ENCODE data around the gene EVI5L. TPM values are rescaled to one million over a fixed set of nuclear protein-coding genes. Genes with fewer than 3 reads are reported as not detected.

Gene EVI5L
- total and polyA plus RNA-seq, 4 donors = 1.4 to 5.0 (median 4.4) TPM

DNA sequence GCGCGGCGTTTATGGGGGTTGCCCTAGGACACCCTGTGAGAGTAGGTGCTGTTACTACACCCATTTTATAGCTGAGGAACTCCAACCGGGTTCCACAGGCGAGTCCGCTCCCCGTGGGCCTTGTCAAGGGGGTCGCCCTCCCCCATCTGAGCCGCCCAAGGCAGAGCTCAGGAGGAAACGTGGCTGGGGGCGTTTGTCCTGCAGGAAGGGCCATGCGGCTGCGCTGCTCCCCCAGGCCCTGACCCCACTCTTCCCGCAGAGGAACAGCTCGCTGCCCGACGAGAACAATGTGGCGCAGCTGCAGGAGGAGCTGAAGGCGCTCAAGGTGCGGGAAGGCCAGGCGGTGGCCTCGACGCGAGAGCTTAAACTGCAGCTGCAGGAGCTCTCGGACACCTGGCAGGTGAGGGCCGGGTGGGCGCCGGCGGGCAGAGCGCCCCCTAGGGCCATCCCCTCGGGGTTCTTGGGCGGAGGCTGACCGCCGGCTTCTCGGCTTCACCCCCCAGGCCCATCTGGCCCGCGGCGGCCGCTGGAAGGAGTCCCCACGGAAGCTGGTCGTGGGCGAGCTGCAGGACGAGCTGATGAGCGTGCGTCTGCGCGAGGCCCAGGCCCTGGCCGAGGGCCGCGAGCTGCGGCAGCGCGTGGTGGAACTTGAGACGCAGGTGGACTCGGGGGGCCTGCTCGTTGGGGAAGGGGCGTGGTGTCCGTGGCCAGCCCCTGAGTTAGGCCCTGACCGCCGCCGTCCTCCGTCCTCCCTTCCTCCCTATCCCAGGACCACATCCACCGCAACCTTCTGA is 31.8 kb downstream of the EVI5L start:
- 58% methylated on average over 63 of the region's 63 CpGs for WGBS
- Histone ChIP-seq H3K4me3 (ENCODE audit: low read depth in 1 of 3, low read length in 3 of 3) (peak overlapping the region in 1 of 3 donors; percentile 5), H3K36me3 (ENCODE audit: control insufficient read depth in 4 of 4, insufficient read depth in 3 of 4, low read depth in 1 of 4, low read length in 3 of 4) (peaks cover 0 to 1% (median 0%) of the 10 kb centered on the region in 4 donors), H3K4me1 (ENCODE audit: control insufficient read depth in 4 of 4, insufficient read depth in 4 of 4, low read length in 3 of 4) (peaks cover 0 to 9% (median 4%) of the 10 kb centered on the region in 4 donors), H3K9me3 (ENCODE audit: control insufficient read depth in 4 of 4, low read length in 3 of 4) (no peaks in the 10 kb centered on the region), H3K27me3 (ENCODE audit: control insufficient read depth in 4 of 4, insufficient read depth in 4 of 4, low read length in 3 of 4) (no peaks in the 10 kb centered on the region), H3K9ac (ENCODE audit: low read depth in 1 of 2, low read length in 2 of 2) (no peak overlapping the region), H3K27ac (ENCODE audit: low read depth in 1 of 2, low read length in 2 of 2) (no peak overlapping the region)
- TF ChIP-seq FOXA1 (IDR thresholded peaks at IDR 0.05) (no peak), RXRA (IDR thresholded peaks at IDR 0.05) (no peak), TAF1 (conservative IDR thresholded peaks at IDR 0.05) (no peak), SP1 (IDR thresholded peaks at IDR 0.05) (no peak), HNF4G (IDR thresholded peaks at IDR 0.05) (no peak), EGR1 (IDR thresholded peaks at IDR 0.05; ENCODE audit: low read depth in 2 of 2) (no peak), JUND (IDR thresholded peaks at IDR 0.05) (no peak), FOXA2 (IDR thresholded peaks at IDR 0.05) (no peak), NR2F2 (IDR thresholded peaks at IDR 0.05) (no peak), GABPA (IDR thresholded peaks at IDR 0.05 in 1 of 2, conservative IDR thresholded peaks at IDR 0.05 in 1 of 2) (no peak)
- TF ChIP-seq, protein P1, sequence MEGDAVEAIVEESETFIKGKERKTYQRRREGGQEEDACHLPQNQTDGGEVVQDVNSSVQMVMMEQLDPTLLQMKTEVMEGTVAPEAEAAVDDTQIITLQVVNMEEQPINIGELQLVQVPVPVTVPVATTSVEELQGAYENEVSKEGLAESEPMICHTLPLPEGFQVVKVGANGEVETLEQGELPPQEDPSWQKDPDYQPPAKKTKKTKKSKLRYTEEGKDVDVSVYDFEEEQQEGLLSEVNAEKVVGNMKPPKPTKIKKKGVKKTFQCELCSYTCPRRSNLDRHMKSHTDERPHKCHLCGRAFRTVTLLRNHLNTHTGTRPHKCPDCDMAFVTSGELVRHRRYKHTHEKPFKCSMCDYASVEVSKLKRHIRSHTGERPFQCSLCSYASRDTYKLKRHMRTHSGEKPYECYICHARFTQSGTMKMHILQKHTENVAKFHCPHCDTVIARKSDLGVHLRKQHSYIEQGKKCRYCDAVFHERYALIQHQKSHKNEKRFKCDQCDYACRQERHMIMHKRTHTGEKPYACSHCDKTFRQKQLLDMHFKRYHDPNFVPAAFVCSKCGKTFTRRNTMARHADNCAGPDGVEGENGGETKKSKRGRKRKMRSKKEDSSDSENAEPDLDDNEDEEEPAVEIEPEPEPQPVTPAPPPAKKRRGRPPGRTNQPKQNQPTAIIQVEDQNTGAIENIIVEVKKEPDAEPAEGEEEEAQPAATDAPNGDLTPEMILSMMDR (IDR thresholded peaks at IDR 0.05; ENCODE audit: low read depth, low read length, missing input control) = no peak
- TF ChIP-seq, protein P2, sequence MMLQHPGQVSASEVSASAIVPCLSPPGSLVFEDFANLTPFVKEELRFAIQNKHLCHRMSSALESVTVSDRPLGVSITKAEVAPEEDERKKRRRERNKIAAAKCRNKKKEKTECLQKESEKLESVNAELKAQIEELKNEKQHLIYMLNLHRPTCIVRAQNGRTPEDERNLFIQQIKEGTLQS (IDR thresholded peaks at IDR 0.05) = no peak
- TF ChIP-seq, protein P3, sequence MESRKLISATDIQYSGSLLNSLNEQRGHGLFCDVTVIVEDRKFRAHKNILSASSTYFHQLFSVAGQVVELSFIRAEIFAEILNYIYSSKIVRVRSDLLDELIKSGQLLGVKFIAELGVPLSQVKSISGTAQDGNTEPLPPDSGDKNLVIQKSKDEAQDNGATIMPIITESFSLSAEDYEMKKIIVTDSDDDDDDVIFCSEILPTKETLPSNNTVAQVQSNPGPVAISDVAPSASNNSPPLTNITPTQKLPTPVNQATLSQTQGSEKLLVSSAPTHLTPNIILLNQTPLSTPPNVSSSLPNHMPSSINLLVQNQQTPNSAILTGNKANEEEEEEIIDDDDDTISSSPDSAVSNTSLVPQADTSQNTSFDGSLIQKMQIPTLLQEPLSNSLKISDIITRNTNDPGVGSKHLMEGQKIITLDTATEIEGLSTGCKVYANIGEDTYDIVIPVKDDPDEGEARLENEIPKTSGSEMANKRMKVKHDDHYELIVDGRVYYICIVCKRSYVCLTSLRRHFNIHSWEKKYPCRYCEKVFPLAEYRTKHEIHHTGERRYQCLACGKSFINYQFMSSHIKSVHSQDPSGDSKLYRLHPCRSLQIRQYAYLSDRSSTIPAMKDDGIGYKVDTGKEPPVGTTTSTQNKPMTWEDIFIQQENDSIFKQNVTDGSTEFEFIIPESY (IDR thresholded peaks at IDR 0.05) = no peak
- no peak for DNase-seq (ENCODE audit: low spot score)

DNA sequence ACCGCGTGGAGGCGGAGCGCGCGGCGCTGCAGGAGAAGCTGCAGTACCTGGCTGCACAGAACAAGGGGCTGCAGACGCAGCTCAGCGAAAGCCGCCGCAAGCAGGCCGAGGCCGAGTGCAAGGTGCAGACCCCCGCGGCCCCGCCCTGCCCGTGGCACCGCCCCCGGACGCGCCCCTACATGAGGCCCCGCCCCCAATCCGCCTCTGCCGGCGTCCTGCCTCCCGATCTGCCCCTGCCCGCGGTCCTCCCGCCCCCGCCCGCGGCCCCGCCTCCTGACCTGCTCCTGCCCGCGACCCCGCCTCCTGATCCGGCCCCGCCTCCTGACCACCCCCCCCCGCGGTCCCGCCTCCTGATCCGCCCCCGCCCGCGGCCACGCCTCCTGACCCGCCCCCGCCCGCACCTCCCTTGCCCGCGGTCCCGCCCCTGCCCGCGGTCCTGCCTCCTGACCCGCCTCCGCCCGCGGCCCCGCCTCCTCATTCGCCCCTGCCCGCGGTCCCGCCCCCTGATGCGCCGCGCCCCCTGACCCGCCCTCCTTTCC is 32.5 kb downstream of the EVI5L start:
- peak overlapping the region in 1 of 3 donors; percentile 5 for H3K4me3 ChIP-seq (ENCODE audit: low read depth in 1 of 3, low read length in 3 of 3)
- H3K27me3 ChIP-seq (ENCODE audit: control insufficient read depth in 4 of 4, insufficient read depth in 4 of 4, low read length in 3 of 4) = no peaks in the 10 kb centered on the region
- TF ChIP-seq, protein P3 (IDR thresholded peaks at IDR 0.05) = no peak
- no peak for TF ChIP-seq RAD21 (IDR thresholded peaks at IDR 0.05)
- no peak for TF ChIP-seq FOXA2 (IDR thresholded peaks at IDR 0.05)
- DNase-seq (ENCODE audit: low spot score) = peak; percentile 86
- H3K4me1 ChIP-seq (ENCODE audit: control insufficient read depth in 4 of 4, insufficient read depth in 4 of 4, low read length in 3 of 4) = peaks cover 0 to 9% (median 4%) of the 10 kb centered on the region in 4 donors
- WGBS = 17% methylated on average over 67 of the region's 67 CpGs
- H3K27ac ChIP-seq (ENCODE audit: low read depth in 1 of 2, low read length in 2 of 2) = no peak overlapping the region
- H3K9ac ChIP-seq (ENCODE audit: low read depth in 1 of 2, low read length in 2 of 2) = no peak overlapping the region
- peaks cover 0 to 1% (median 0%) of the 10 kb centered on the region in 4 donors for H3K36me3 ChIP-seq (ENCODE audit: control insufficient read depth in 4 of 4, insufficient read depth in 3 of 4, low read depth in 1 of 4, low read length in 3 of 4)
- no peaks in the 10 kb centered on the region for H3K9me3 ChIP-seq (ENCODE audit: control insufficient read depth in 4 of 4, low read length in 3 of 4)
